ENCODE results near the gene ENTREP3.

ENTREP3 gene, protein sequence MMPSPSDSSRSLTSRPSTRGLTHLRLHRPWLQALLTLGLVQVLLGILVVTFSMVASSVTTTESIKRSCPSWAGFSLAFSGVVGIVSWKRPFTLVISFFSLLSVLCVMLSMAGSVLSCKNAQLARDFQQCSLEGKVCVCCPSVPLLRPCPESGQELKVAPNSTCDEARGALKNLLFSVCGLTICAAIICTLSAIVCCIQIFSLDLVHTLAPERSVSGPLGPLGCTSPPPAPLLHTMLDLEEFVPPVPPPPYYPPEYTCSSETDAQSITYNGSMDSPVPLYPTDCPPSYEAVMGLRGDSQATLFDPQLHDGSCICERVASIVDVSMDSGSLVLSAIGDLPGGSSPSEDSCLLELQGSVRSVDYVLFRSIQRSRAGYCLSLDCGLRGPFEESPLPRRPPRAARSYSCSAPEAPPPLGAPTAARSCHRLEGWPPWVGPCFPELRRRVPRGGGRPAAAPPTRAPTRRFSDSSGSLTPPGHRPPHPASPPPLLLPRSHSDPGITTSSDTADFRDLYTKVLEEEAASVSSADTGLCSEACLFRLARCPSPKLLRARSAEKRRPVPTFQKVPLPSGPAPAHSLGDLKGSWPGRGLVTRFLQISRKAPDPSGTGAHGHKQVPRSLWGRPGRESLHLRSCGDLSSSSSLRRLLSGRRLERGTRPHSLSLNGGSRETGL
- long read RNA-seq, partial matches to known transcripts, result 9 of 10 reads
- long read RNA-seq, other reads (novel, unspliced or antisense), result 0 of 10 reads

- Histone ChIP-seq H3K4me3 (replicated peaks; ENCODE audit: insufficient read depth, low read length) (peak within 1 kb of the TSS; percentile 80), H3K27me3 (ENCODE audit: insufficient read depth, poor library complexity, severe bottlenecking) (no peaks in the 10 kb centered on the region), H3K27ac (replicated peaks) (peak within 1 kb of the TSS; percentile 48)
- peak; percentile 70 to 75 for DNase-seq (ENCODE audit: low read depth in 1 of 2, low spot score in 1 of 2)
- peak; percentile 59; the same call in 1 of the 2 replicates for TF ChIP-seq POLR2AphosphoS5 (IDR thresholded peaks at IDR 0.05; ENCODE audit: low read depth)
- TF ChIP-seq CTCF (IDR thresholded peaks at IDR 0.05; ENCODE audit: insufficient read depth, low read length), result no peak
- no peak for TF ChIP-seq REST (IDR thresholded peaks at IDR 0.05; ENCODE audit: insufficient replicate concordance, low read depth)
- no peak for TF ChIP-seq SPI1 (IDR thresholded peaks at IDR 0.05; ENCODE audit: borderline replicate concordance, low read depth)
- no peak for TF ChIP-seq GABPA (IDR thresholded peaks at IDR 0.05; ENCODE audit: low read depth)
Measured at GRCh38 chr1:155255243-155256007, at the start of gene ENTREP3. Gene ENTREP3 (minus strand): TSS chr1:155255483. CDS start chr1:155254877, 606 bp downstream.

DNA sequence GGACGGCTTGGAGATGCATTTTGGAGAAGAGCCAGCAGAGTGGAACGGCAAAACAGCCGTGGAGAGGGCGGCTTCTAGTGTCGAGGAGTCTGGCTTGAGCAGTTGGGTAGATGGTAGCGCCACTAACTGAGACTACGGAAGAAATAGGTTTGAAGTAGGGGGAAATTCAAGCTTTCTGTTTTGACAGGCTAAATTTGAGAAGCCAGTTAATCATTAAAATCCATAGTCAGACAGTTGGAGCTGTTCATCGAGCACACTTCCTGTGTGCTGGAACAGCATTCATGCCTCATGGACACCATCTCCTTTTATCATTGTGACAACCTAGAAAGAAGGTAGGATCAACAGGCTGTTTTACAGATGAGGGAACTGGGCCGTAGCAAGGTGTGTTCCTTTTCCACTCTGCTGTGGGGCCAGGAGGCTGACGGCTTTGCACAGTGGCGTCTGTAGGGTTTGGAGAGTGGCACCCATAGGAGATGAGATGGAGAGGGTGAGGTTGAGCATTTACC, 49.3 kb upstream of the ENTREP3 start:
- Histone ChIP-seq H3K27me3 (ENCODE audit: insufficient read depth, poor library complexity, severe bottlenecking) (no peaks in the 10 kb centered on the region), H3K27ac (replicated peaks) (no peak overlapping the region), H3K4me3 (replicated peaks; ENCODE audit: insufficient read depth, low read length) (no peak overlapping the region)
- no peak for DNase-seq (ENCODE audit: low read depth in 1 of 2, low spot score in 1 of 2)
- TF ChIP-seq CTCF (IDR thresholded peaks at IDR 0.05; ENCODE audit: insufficient read depth, low read length), result no peak
- no peak for TF ChIP-seq GABPA (IDR thresholded peaks at IDR 0.05; ENCODE audit: low read depth)
- TF ChIP-seq SPI1 (IDR thresholded peaks at IDR 0.05; ENCODE audit: borderline replicate concordance, low read depth), result no peak
- TF ChIP-seq REST (IDR thresholded peaks at IDR 0.05; ENCODE audit: insufficient replicate concordance, low read depth), result no peak
- TF ChIP-seq POLR2AphosphoS5 (IDR thresholded peaks at IDR 0.05; ENCODE audit: low read depth), result no peak

- Histone ChIP-seq H3K27ac (replicated peaks) (no peak within 1 kb of the TSS), H3K27me3 (ENCODE audit: insufficient read depth, poor library complexity, severe bottlenecking) (no peaks in the 10 kb centered on the region), H3K4me3 (replicated peaks; ENCODE audit: insufficient read depth, low read length) (no peak within 1 kb of the TSS)
- no peak for TF ChIP-seq POLR2AphosphoS5 (IDR thresholded peaks at IDR 0.05; ENCODE audit: low read depth)
- no peak for TF ChIP-seq GABPA (IDR thresholded peaks at IDR 0.05; ENCODE audit: low read depth)
- no peak for TF ChIP-seq SPI1 (IDR thresholded peaks at IDR 0.05; ENCODE audit: borderline replicate concordance, low read depth)
- DNase-seq (ENCODE audit: low read depth in 1 of 2, low spot score in 1 of 2), result no peak
Measured at GRCh38 chr1:155301342-155301841, 46.1 kb upstream of the ENTREP3 start, which contains the start of gene PKLR. Gene PKLR (minus strand): TSS chr1:155301438. CDS start chr1:155301395, 43 bp downstream.
